LNCaP clone FGC (cell line): ENCODE measurements around the gene ZNF280A.

Experiments used
- DNase-seq: peaks from one replicate; pipeline ENCODE4 v3.0.0-alpha.2; 2011; ENCODE audit warnings: low read depth
- H3K4me3 ChIP-seq: 2 replicates; pipeline ENCODE4 v1.5.1; 2011; ENCODE audit warnings: mild to moderate bottlenecking, low read depth, low read length, control low read depth
- CTCF ChIP-seq: IDR thresholded peaks from 2 replicates; pipeline ENCODE4 v1.5.1; 2012; ENCODE audit warnings: mild to moderate bottlenecking; ENCODE audit not compliant: control insufficient read depth, insufficient read depth; ENCODE audit errors: extremely low read depth

ZNF280A gene

GRCh38 chr22:22488736-22489135 is 31.3 kb downstream of the ZNF280A start:
- no peak for TF ChIP-seq CTCF
- DNase-seq: no peak
- no peak overlapping the region for H3K4me3 ChIP-seq

- DNase-seq: no peak
- no peak overlapping the region for H3K4me3 ChIP-seq
- TF ChIP-seq CTCF: no peak
These were observed 32.0 kb downstream of the ZNF280A start for GRCh38 chr22:22487869-22488597.

- no peak overlapping the region for H3K4me3 ChIP-seq
- no peak for DNase-seq
- TF ChIP-seq CTCF: no peak
These were observed 33.0 kb downstream of the ZNF280A start for GRCh38 chr22:22487059-22487458.

- no peak overlapping the region for H3K4me3 ChIP-seq
- TF ChIP-seq CTCF: no peak
- DNase-seq: no peak
These were observed 33.8 kb downstream of the ZNF280A start for GRCh38 chr22:22486132-22486899.

DNA sequence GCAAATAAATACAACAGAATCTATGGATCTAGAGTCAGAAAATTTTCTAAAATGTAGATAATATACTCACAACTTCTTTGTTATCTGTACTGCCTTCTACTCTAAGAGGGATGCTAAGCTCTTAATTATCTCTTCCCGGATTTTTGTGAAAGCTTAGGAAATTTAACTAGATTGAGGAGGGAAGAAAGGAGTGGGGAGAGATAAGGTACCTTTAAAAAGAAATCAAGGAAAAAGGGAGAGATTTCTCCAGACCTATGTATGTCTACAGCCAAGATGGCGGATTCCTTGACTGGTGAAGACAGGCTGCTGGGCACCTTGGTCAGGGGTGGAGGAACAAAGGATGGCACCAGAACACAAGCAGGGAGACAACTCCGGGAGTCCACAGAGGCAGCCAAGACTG is 34.5 kb downstream of the ZNF280A start:
- no peak for DNase-seq
- TF ChIP-seq CTCF: no peak
- H3K4me3 ChIP-seq: no peak overlapping the region

GRCh38 chr22:22484023-22484422 is 36.0 kb downstream of the ZNF280A start:
- TF ChIP-seq CTCF: no peak
- no peak overlapping the region for H3K4me3 ChIP-seq
- DNase-seq: no peak

DNA sequence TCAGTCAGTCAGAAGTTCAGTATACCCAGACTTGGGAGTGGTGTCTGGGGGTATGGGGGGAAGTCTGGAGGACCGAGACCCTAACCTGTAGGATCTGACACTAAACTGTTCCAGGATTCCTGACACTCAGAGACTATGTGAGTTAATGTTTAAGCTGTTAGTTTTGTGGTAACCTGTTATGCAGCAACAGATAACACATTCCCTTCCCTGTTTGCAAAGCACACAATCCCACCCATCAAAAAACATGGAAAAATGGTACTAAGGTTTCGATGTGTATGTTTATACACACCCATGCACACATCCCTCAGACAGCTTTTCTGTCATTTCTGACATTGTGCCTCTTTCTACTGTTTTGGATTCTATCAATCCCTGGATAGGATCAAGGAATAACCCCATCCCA is 39.1 kb downstream of the ZNF280A start:
- no peak overlapping the region for H3K4me3 ChIP-seq
- DNase-seq: no peak
- no peak for TF ChIP-seq CTCF
